ENCODE data around the gene NDUFAF2.

- TF ChIP-seq POLR2A (IDR thresholded peaks at IDR 0.05; ENCODE audit: low read length) (no peak), GATA1 (IDR thresholded peaks at IDR 0.05; ENCODE audit: low read depth, low read length) (no peak)
These were observed 197.8 kb downstream of the NDUFAF2 start for GRCh38 chr5:61142811-61143210.
